Gastroesophageal sphincter (tissue), 4 donors: ENCODE results near the gene KCNAB3. TPM values are rescaled to one million over a fixed set of nuclear protein-coding genes. Genes with fewer than 3 reads are reported as not detected.

Experiments
- ATAC-seq: fragments of 150-250 bp; one replicate; pipeline ENCODE4 v1.9.1; 2016; ENCODE audit warnings: mild to moderate bottlenecking, moderate library complexity
- H3K27ac ChIP-seq, 4 donors: fragments of 200-600 bp; sonication (generic) in 3 of 4; 1 replicate in 3 of 4; 2 replicates in 1 of 4; pipeline ENCODE4 v1.5.1; 2016 to 2019
- H3K27me3 ChIP-seq: fragments of 200-600 bp; sonication (generic); one replicate; pipeline ENCODE4 v1.5.1; 2019
- H3K36me3 ChIP-seq, 2 donors: fragments of 200-600 bp; sonication (generic); one replicate each; pipeline ENCODE4 v1.5.1; 2019; ENCODE audit warnings: control low read depth in 1 of 2
- H3K4me1 ChIP-seq, 3 donors: fragments of 200-600 bp; sonication (generic); 1 replicate in 2 of 3; 2 replicates in 1 of 3; pipeline ENCODE4 v1.5.1; 2016 to 2019; ENCODE audit warnings: control low read depth in 2 of 3
- H3K4me3 ChIP-seq, 2 donors: fragments of 200-600 bp; sonication (generic); one replicate each; pipeline ENCODE4 v1.5.1; 2019; ENCODE audit warnings: mild to moderate bottlenecking in 1 of 2, moderate library complexity in 1 of 2
- H3K9me3 ChIP-seq, 3 donors: fragments of 200-600 bp; sonication (generic); one replicate each; pipeline ENCODE4 v1.5.1; 2017 to 2019; ENCODE audit warnings: control low read depth in 2 of 3
- CTCF ChIP-seq, 4 experiments: fragments of 200-600 bp in 2 of 4; fragments of 450-650 bp in 2 of 4; sonication (generic) in 1 of 4; IDR thresholded peaks; one replicate each; pipeline ENCODE4 v1.5.1; 2017 to 2019; ENCODE audit warnings: antibody characterized with exemption in 4 of 4, mild to moderate bottlenecking in 2 of 4, moderate library complexity in 2 of 4
- EP300 ChIP-seq: sonication (generic); formaldehyde crosslinking; IDR thresholded peaks from one replicate; pipeline ENCODE4 v1.6.1; 2017; ENCODE audit warnings: antibody characterized with exemption, mild to moderate bottlenecking
- POLR2A ChIP-seq, 2 donors: fragments of 450-650 bp; IDR thresholded peaks; one replicate each; pipeline ENCODE4 v1.6.1; 2017; ENCODE audit warnings: antibody characterized with exemption in 2 of 2, mild to moderate bottlenecking in 2 of 2, moderate library complexity in 1 of 2
- POLR2AphosphoS5 ChIP-seq: sonication (generic); formaldehyde crosslinking; IDR thresholded peaks from one replicate; pipeline ENCODE4 v1.6.1; 2017; ENCODE audit warnings: antibody characterized with exemption
- WGBS, 2 donors: methylation state at CpG; one replicate each; pipeline ENCODE4 v1.1.5; 2018; ENCODE audit warnings: low coverage in 1 of 2; 5-methylcytosine and 5-hydroxymethylcytosine counted together
- total RNA-seq, 4 donors: library from RNA; depleted of rRNA; stranded (reverse); fragments of >200 nt; gene quantifications; one replicate each; pipeline ENCODE4 v1.1.0, GENCODE V29; 2016

KCNAB3 gene
- total RNA-seq, 4 donors from 2014 or later = 0.58 to 1.3 TPM; not detected in 2

GRCh38 chr17:7910711-7911110 lies 18.9 kb downstream of the KCNAB3 start:
- H3K36me3 ChIP-seq = peaks cover 0 to 68% of the 10 kb centered on the region in 2 donors
- H3K27ac ChIP-seq = no peak overlapping the region
- H3K9me3 ChIP-seq = no peaks in the 10 kb centered on the region
- TF ChIP-seq POLR2A (IDR thresholded peaks at IDR 0.05) (no peak), CTCF (IDR thresholded peaks at IDR 0.05) (no peak), POLR2AphosphoS5 (no peak), EP300 (no peak)
- H3K27me3 ChIP-seq = no peaks in the 10 kb centered on the region
- ATAC-seq = no peak
- H3K4me1 ChIP-seq = peaks cover 0 to 18% (median 7%) of the 10 kb centered on the region in 3 donors
- no peak overlapping the region for H3K4me3 ChIP-seq
- 95 to 96% methylated on average over 13 of the region's 13 CpGs for WGBS, 2 donors

- no peak for TF ChIP-seq CTCF (IDR thresholded peaks at IDR 0.05)
- peaks cover 0 to 73% of the 10 kb centered on the region in 2 donors for H3K36me3 ChIP-seq
- no peak overlapping the region for H3K27ac ChIP-seq
- ATAC-seq = no peak
- H3K4me1 ChIP-seq = peaks cover 0 to 15% (median 7%) of the 10 kb centered on the region in 3 donors
- WGBS, 2 donors = 86 to 91% methylated on average over 12 to 15 of the region's 15 CpGs
- H3K4me3 ChIP-seq = no peak overlapping the region
- no peaks in the 10 kb centered on the region for H3K9me3 ChIP-seq
- H3K27me3 ChIP-seq = no peaks in the 10 kb centered on the region
Observed at GRCh38 chr17:7910281-7910680, 19.4 kb downstream of the KCNAB3 start.

GRCh38 chr17:7909089-7909488 lies 20.6 kb downstream of the KCNAB3 start:
- peaks cover 0 to 3% (median 0%) of the 10 kb centered on the region in 3 donors for H3K4me1 ChIP-seq
- H3K27me3 ChIP-seq = no peaks in the 10 kb centered on the region
- TF ChIP-seq CTCF (IDR thresholded peaks at IDR 0.05) = no peak
- TF ChIP-seq POLR2AphosphoS5 = no peak
- TF ChIP-seq EP300 = no peak
- no peak for TF ChIP-seq POLR2A (IDR thresholded peaks at IDR 0.05)
- no peak for ATAC-seq
- no peak overlapping the region for H3K27ac ChIP-seq
- WGBS, 2 donors = no CpG with 5 or more reads among the region's 29 CpGs
- peaks cover 0 to 85% of the 10 kb centered on the region in 2 donors for H3K36me3 ChIP-seq
- H3K9me3 ChIP-seq = no peaks in the 10 kb centered on the region
- no peak overlapping the region for H3K4me3 ChIP-seq

GRCh38 chr17:7903154-7904103 lies 26.2 kb downstream of the KCNAB3 start:
- no peaks in the 10 kb centered on the region for H3K4me1 ChIP-seq
- no peak overlapping the region for H3K27ac ChIP-seq
- no peaks in the 10 kb centered on the region for H3K9me3 ChIP-seq
- no peaks in the 10 kb centered on the region for H3K27me3 ChIP-seq
- H3K4me3 ChIP-seq = no peak overlapping the region
- peaks cover 0 to 100% of the 10 kb centered on the region in 2 donors for H3K36me3 ChIP-seq
- WGBS, 2 donors = 54 to 63% methylated on average over 4 to 13 of the region's 22 CpGs
- TF ChIP-seq EP300 (no peak), POLR2A (IDR thresholded peaks at IDR 0.05) (no peak), CTCF (IDR thresholded peaks at IDR 0.05) (no peak), POLR2AphosphoS5 (no peak)
- no peak for ATAC-seq

GRCh38 chr17:7897773-7898172 lies 31.9 kb downstream of the KCNAB3 start:
- 0 to 22% methylated on average over 1 to 6 of the region's 6 CpGs for WGBS, 2 donors
- TF ChIP-seq POLR2A (IDR thresholded peaks at IDR 0.05) (no peak), POLR2AphosphoS5 (no peak), EP300 (no peak), CTCF (IDR thresholded peaks at IDR 0.05) (peak in 3 of 4 experiments; percentile 68 to 74 (median 70))
- H3K36me3 ChIP-seq = peaks cover 0 to 100% of the 10 kb centered on the region in 2 donors
- ATAC-seq = peak; percentile 61
- no peaks in the 10 kb centered on the region for H3K27me3 ChIP-seq
- H3K27ac ChIP-seq = no peak overlapping the region
- H3K4me1 ChIP-seq = peaks cover 0 to 3% (median 0%) of the 10 kb centered on the region in 3 donors
- no peaks in the 10 kb centered on the region for H3K9me3 ChIP-seq
- H3K4me3 ChIP-seq = no peak overlapping the region
